ENCODE measurements around the gene SLC25A47.
A peak's percentile ranks its signal among the peaks of the same experiment; 100 is the strongest.
"Not testable (repeated sequence)": the region's sequence is repeated elsewhere in the genome, so short reads cannot be mapped to it uniquely, and the experiment has no call there.

The SLC25A47 gene

GRCh38 chr14:100289916-100290606, 33.1 kb upstream of the SLC25A47 start:
- DNase-seq (ENCODE audit: low spot score), result no peak

- no peak for DNase-seq (ENCODE audit: low spot score)
Measured at GRCh38 chr14:100290607-100291304, 32.4 kb upstream of the SLC25A47 start.

- DNase-seq (ENCODE audit: low spot score), result no peak
Measured at GRCh38 chr14:100291305-100292075, 31.6 kb upstream of the SLC25A47 start.

GRCh38 chr14:100292301-100292775, 30.8 kb upstream of the SLC25A47 start:
- DNase-seq (ENCODE audit: low spot score), result no peak

- DNase-seq (ENCODE audit: low spot score), result no peak
Measured at GRCh38 chr14:100292776-100293461, 30.2 kb upstream of the SLC25A47 start.

GRCh38 chr14:100293497-100294212, 29.5 kb upstream of the SLC25A47 start:
- DNase-seq (ENCODE audit: low spot score), result no peak

- DNase-seq (ENCODE audit: low spot score), result peak; percentile 40
Measured at GRCh38 chr14:100294213-100294962, 28.8 kb upstream of the SLC25A47 start.

GRCh38 chr14:100294963-100295330, 28.2 kb upstream of the SLC25A47 start:
- DNase-seq (ENCODE audit: low spot score), result no peak

- no peak for DNase-seq (ENCODE audit: low spot score)
Measured at GRCh38 chr14:100295376-100296105, 27.6 kb upstream of the SLC25A47 start.

- DNase-seq (ENCODE audit: low spot score), result no peak
Measured at GRCh38 chr14:100296106-100296651, 27.0 kb upstream of the SLC25A47 start.

- not testable (repeated sequence) for DNase-seq (ENCODE audit: low spot score)
Measured at GRCh38 chr14:100296729-100297128, 26.4 kb upstream of the SLC25A47 start.

- peak; percentile 89 for DNase-seq (ENCODE audit: low spot score)
Measured at GRCh38 chr14:100297320-100298300, 25.5 kb upstream of the SLC25A47 start.

GRCh38 chr14:100298551-100299237, 24.4 kb upstream of the SLC25A47 start:
- no peak for DNase-seq (ENCODE audit: low spot score)

GRCh38 chr14:100299238-100299560, 23.9 kb upstream of the SLC25A47 start:
- DNase-seq (ENCODE audit: low spot score), result no peak

- DNase-seq (ENCODE audit: low spot score), result no peak
Measured at GRCh38 chr14:100302616-100303015, 20.5 kb upstream of the SLC25A47 start.

- no peak for DNase-seq (ENCODE audit: low spot score)
Measured at GRCh38 chr14:100303179-100303578, 20.0 kb upstream of the SLC25A47 start.

- DNase-seq (ENCODE audit: low spot score), result no peak
Measured at GRCh38 chr14:100303925-100304324, 19.2 kb upstream of the SLC25A47 start.

GRCh38 chr14:100304825-100305323, 18.3 kb upstream of the SLC25A47 start:
- no peak for DNase-seq (ENCODE audit: low spot score)
